ENCODE results near the gene WNT9B. TPM values are rescaled to one million over a fixed set of nuclear protein-coding genes. Genes with fewer than 3 reads are reported as not detected.

Gene WNT9B
- total RNA-seq, 1 donor from 2014 or later: not detected

- peaks cover 42% of the 10 kb centered on the region for H3K27me3 Mint-ChIP-seq (ENCODE audit: low read depth)
- no peaks in the 10 kb centered on the region for H3K9me3 Mint-ChIP-seq (ENCODE audit: low read depth)
- H3K27ac Mint-ChIP-seq (ENCODE audit: unreplicated experiment): no peak overlapping the region
- H3K36me3 Mint-ChIP-seq (ENCODE audit: low read depth): no peaks in the 10 kb centered on the region
- DNase-seq (ENCODE audit: low spot score): no peak
- H3K4me1 Mint-ChIP-seq (ENCODE audit: low read depth): peaks cover 6% of the 10 kb centered on the region
- H3K4me3 Mint-ChIP-seq (ENCODE audit: unreplicated experiment): peak overlapping the region; percentile 58
- TF ChIP-seq CTCF (IDR thresholded peaks at IDR 0.05): no peak
Measured at GRCh38 chr17:46818929-46819859, 32.2 kb upstream of the WNT9B start.

- peaks cover 6% of the 10 kb centered on the region for H3K4me1 Mint-ChIP-seq (ENCODE audit: low read depth)
- peak overlapping the region; percentile 12 for H3K4me3 Mint-ChIP-seq (ENCODE audit: unreplicated experiment)
- H3K36me3 Mint-ChIP-seq (ENCODE audit: low read depth): no peaks in the 10 kb centered on the region
- no peaks in the 10 kb centered on the region for H3K9me3 Mint-ChIP-seq (ENCODE audit: low read depth)
- no peak for DNase-seq (ENCODE audit: low spot score)
- H3K27me3 Mint-ChIP-seq (ENCODE audit: low read depth): peaks cover 42% of the 10 kb centered on the region
- TF ChIP-seq CTCF (IDR thresholded peaks at IDR 0.05): no peak
- no peak overlapping the region for H3K27ac Mint-ChIP-seq (ENCODE audit: unreplicated experiment)
Measured at GRCh38 chr17:46819906-46820351, 31.5 kb upstream of the WNT9B start.

- Mint-ChIP-seq H3K9me3 (ENCODE audit: low read depth) (no peaks in the 10 kb centered on the region), H3K4me1 (ENCODE audit: low read depth) (peaks cover 6% of the 10 kb centered on the region), H3K27ac (ENCODE audit: unreplicated experiment) (no peak overlapping the region), H3K4me3 (ENCODE audit: unreplicated experiment) (no peak overlapping the region), H3K27me3 (ENCODE audit: low read depth) (peaks cover 42% of the 10 kb centered on the region), H3K36me3 (ENCODE audit: low read depth) (no peaks in the 10 kb centered on the region)
- no peak for DNase-seq (ENCODE audit: low spot score)
- TF ChIP-seq CTCF (IDR thresholded peaks at IDR 0.05): no peak
Measured at GRCh38 chr17:46820592-46821450, 30.6 kb upstream of the WNT9B start.

- Mint-ChIP-seq H3K4me3 (ENCODE audit: unreplicated experiment) (no peak overlapping the region), H3K36me3 (ENCODE audit: low read depth) (no peaks in the 10 kb centered on the region), H3K9me3 (ENCODE audit: low read depth) (no peaks in the 10 kb centered on the region), H3K27me3 (ENCODE audit: low read depth) (peaks cover 38% of the 10 kb centered on the region), H3K4me1 (ENCODE audit: low read depth) (peaks cover 6% of the 10 kb centered on the region), H3K27ac (ENCODE audit: unreplicated experiment) (no peak overlapping the region)
- TF ChIP-seq CTCF (IDR thresholded peaks at IDR 0.05): no peak
- no peak for DNase-seq (ENCODE audit: low spot score)
Measured at GRCh38 chr17:46821482-46822387, 29.6 kb upstream of the WNT9B start.
